ENCODE data around the gene PPP1R36. TPM values are rescaled to one million over a fixed set of nuclear protein-coding genes. Genes with fewer than 3 reads are reported as not detected.
A peak's percentile ranks its signal among the peaks of the same experiment; 100 is the strongest.

Gene PPP1R36
- total and polyA plus RNA-seq, 2 of the 13 experiments (the other 11 are each of a cell fraction or from before 2014, with no cell fraction given) = 0.11 to 0.17 TPM

DNA sequence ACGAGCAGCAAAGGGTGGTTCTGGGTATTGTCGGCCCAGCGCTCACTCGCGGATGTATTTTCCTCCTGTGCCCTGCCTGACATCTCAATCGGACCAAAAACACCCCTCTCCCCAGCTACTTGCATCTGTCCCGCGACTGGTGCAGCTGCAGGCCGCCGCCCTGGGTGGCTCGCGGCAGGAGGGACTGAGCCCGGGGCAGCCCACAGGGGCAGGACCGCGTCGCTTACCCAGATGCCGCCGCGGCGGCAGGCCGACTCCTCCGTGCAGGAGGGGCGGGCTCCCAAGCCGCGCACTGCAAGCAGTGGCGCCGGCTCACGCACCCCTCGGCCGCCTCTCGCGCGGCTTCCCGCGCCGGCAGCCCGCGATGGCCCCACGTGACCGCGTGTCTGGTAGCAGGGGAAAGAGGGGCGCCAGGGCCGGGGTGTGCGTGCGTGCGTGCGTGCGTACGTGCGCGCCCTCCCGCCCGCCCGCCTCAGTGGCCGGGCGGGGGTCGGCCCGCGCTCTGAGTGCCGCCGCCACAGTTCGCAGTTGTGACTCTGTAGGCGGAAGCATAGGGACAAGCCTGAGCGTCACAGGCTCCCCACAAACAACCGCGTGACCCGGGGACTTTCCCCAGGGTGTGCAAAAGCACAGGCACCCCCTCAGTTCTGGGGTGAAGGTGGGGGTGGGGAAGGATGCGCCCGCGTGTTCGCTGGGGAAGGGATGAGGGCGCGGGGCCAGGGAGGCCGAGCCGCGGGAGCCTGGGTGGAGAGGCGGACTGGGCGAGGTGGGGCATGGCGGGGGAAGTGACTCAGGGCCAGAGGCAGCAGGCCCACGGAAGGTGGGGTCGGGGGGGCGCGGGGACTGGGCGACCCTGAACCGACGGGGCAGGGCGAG lies 46.1 kb upstream of the PPP1R36 start, which contains the start of gene ZBTB25 (continued):
- no peak for TF ChIP-seq HHEX (CRISPR knock-in tag; IDR thresholded peaks at IDR 0.05)
- TF ChIP-seq XBP1 (CRISPR knock-in tag; IDR thresholded peaks at IDR 0.05) = peak; percentile 29; the same call in 1 of the 2 replicates
- TF ChIP-seq SETDB1 (CRISPR knock-in tag; IDR thresholded peaks at IDR 0.05; ENCODE audit: borderline replicate concordance) = no peak
- TF ChIP-seq RBM22 (optimal IDR thresholded peaks at IDR 0.05; ENCODE audit: low read length) = peak; percentile 51
- peak; percentile 87; the same call in 2 of the 3 replicates for TF ChIP-seq MXI1 (IDR thresholded peaks at IDR 0.05; ENCODE audit: borderline replicate concordance, low read depth, low read length)
- TF ChIP-seq, protein P1, sequence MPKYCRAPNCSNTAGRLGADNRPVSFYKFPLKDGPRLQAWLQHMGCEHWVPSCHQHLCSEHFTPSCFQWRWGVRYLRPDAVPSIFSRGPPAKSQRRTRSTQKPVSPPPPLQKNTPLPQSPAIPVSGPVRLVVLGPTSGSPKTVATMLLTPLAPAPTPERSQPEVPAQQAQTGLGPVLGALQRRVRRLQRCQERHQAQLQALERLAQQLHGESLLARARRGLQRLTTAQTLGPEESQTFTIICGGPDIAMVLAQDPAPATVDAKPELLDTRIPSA (CRISPR knock-in tag; IDR thresholded peaks at IDR 0.05; ENCODE audit: borderline replicate concordance) = no peak
- no peak for TF ChIP-seq ZNF670 (CRISPR knock-in tag; IDR thresholded peaks at IDR 0.05; ENCODE audit: borderline replicate concordance)
- TF ChIP-seq NONO (IDR thresholded peaks at IDR 0.05) = no peak
- TF ChIP-seq NONO (CRISPR knock-in tag; conservative IDR thresholded peaks at IDR 0.05) = peak; percentile 37; the same call in 1 of the 2 replicates
- peak; percentile 94; the same call in 1 of the 2 replicates for TF ChIP-seq ZNF546 (CRISPR knock-in tag; conservative IDR thresholded peaks at IDR 0.05)
- TF ChIP-seq ZC3H4 (CRISPR knock-in tag; IDR thresholded peaks at IDR 0.05; ENCODE audit: borderline replicate concordance) = peak; percentile 93; the same call in 1 of the 2 replicates
- no peak for TF ChIP-seq ZNF432 (CRISPR knock-in tag; IDR thresholded peaks at IDR 0.05; ENCODE audit: borderline replicate concordance)
- TF ChIP-seq, protein P2, sequence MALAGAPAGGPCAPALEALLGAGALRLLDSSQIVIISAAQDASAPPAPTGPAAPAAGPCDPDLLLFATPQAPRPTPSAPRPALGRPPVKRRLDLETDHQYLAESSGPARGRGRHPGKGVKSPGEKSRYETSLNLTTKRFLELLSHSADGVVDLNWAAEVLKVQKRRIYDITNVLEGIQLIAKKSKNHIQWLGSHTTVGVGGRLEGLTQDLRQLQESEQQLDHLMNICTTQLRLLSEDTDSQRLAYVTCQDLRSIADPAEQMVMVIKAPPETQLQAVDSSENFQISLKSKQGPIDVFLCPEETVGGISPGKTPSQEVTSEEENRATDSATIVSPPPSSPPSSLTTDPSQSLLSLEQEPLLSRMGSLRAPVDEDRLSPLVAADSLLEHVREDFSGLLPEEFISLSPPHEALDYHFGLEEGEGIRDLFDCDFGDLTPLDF (CRISPR knock-in tag; IDR thresholded peaks at IDR 0.05) = peak; percentile 89
- TF ChIP-seq KDM4B (CRISPR knock-in tag; IDR thresholded peaks at IDR 0.05) = 0 out of 2 replicates have a peak, but pooled peaks have one; percentile 29
- TF ChIP-seq MXD4 (CRISPR knock-in tag; IDR thresholded peaks at IDR 0.05) = no peak
- TF ChIP-seq ZBTB33 (CRISPR knock-in tag; IDR thresholded peaks at IDR 0.05) = no peak
- TF ChIP-seq SUZ12 (IDR thresholded peaks at IDR 0.05; ENCODE audit: low read depth, low read length) = no peak
- peak; percentile 48; the same call in 1 of the 2 replicates for TF ChIP-seq GATAD1 (CRISPR knock-in tag; IDR thresholded peaks at IDR 0.05)
- 0 out of 2 replicates have a peak, but pooled peaks have one; percentile 26 for TF ChIP-seq ISL2 (CRISPR knock-in tag; IDR thresholded peaks at IDR 0.05)
- no peak for TF ChIP-seq RFX3 (CRISPR knock-in tag; IDR thresholded peaks at IDR 0.05)
- TF ChIP-seq RNF2 (conservative IDR thresholded peaks at IDR 0.05; ENCODE audit: low read depth) = peak; percentile 72; the same call in 1 of the 2 replicates
- TF ChIP-seq, protein P3, sequence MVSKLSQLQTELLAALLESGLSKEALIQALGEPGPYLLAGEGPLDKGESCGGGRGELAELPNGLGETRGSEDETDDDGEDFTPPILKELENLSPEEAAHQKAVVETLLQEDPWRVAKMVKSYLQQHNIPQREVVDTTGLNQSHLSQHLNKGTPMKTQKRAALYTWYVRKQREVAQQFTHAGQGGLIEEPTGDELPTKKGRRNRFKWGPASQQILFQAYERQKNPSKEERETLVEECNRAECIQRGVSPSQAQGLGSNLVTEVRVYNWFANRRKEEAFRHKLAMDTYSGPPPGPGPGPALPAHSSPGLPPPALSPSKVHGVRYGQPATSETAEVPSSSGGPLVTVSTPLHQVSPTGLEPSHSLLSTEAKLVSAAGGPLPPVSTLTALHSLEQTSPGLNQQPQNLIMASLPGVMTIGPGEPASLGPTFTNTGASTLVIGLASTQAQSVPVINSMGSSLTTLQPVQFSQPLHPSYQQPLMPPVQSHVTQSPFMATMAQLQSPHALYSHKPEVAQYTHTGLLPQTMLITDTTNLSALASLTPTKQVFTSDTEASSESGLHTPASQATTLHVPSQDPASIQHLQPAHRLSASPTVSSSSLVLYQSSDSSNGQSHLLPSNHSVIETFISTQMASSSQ (IDR thresholded peaks at IDR 0.05; ENCODE audit: low read depth) = no peak
- TF ChIP-seq, protein P3 (CRISPR knock-in tag; IDR thresholded peaks at IDR 0.05; ENCODE audit: borderline replicate concordance) = peak; percentile 35; the same call in 1 of the 2 replicates

Data from HepG2 (cell line).